HL-60 (cell line): ENCODE results near the gene RPS26.

Experiments used
- GABPA ChIP-seq: IDR thresholded peaks from 2 replicates; pipeline ENCODE4 v1.6.1; 2012; ENCODE audit warnings: low read depth
- POLR2AphosphoS5 ChIP-seq: IDR thresholded peaks from 2 replicates; pipeline ENCODE4 v1.6.1; 2012; ENCODE audit warnings: low read depth
- TF ChIP-seq, protein P1 (sequence below): IDR thresholded peaks from one replicate; pipeline ENCODE4 v1.5.1; 2011; ENCODE audit warnings: low read length, control low read depth, inconsistent platforms; ENCODE audit not compliant: insufficient read depth
- TF ChIP-seq, protein P2 (sequence below): IDR thresholded peaks from 2 replicates; pipeline ENCODE4 v1.6.1; 2012; ENCODE audit warnings: low read depth; ENCODE audit not compliant: insufficient replicate concordance

DNA sequence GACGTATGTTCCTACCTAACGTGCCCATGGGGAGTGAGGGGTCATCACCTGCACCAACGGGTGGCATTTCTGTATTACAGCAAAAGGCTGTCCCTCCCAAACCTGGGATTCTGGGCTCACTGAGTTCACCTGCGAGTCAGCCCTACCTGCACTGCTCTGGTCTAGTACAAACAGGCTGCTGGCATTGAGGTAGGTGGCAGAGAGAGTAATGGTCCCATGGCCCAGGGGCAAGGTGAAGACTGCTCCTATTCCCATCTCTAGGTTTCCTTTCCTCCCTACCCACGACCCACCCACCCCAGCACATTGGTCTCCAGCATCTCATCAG lies 44.2 kb upstream of the RPS26 start:
- TF ChIP-seq, protein P1, sequence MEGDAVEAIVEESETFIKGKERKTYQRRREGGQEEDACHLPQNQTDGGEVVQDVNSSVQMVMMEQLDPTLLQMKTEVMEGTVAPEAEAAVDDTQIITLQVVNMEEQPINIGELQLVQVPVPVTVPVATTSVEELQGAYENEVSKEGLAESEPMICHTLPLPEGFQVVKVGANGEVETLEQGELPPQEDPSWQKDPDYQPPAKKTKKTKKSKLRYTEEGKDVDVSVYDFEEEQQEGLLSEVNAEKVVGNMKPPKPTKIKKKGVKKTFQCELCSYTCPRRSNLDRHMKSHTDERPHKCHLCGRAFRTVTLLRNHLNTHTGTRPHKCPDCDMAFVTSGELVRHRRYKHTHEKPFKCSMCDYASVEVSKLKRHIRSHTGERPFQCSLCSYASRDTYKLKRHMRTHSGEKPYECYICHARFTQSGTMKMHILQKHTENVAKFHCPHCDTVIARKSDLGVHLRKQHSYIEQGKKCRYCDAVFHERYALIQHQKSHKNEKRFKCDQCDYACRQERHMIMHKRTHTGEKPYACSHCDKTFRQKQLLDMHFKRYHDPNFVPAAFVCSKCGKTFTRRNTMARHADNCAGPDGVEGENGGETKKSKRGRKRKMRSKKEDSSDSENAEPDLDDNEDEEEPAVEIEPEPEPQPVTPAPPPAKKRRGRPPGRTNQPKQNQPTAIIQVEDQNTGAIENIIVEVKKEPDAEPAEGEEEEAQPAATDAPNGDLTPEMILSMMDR, result no peak
- TF ChIP-seq, protein P2, sequence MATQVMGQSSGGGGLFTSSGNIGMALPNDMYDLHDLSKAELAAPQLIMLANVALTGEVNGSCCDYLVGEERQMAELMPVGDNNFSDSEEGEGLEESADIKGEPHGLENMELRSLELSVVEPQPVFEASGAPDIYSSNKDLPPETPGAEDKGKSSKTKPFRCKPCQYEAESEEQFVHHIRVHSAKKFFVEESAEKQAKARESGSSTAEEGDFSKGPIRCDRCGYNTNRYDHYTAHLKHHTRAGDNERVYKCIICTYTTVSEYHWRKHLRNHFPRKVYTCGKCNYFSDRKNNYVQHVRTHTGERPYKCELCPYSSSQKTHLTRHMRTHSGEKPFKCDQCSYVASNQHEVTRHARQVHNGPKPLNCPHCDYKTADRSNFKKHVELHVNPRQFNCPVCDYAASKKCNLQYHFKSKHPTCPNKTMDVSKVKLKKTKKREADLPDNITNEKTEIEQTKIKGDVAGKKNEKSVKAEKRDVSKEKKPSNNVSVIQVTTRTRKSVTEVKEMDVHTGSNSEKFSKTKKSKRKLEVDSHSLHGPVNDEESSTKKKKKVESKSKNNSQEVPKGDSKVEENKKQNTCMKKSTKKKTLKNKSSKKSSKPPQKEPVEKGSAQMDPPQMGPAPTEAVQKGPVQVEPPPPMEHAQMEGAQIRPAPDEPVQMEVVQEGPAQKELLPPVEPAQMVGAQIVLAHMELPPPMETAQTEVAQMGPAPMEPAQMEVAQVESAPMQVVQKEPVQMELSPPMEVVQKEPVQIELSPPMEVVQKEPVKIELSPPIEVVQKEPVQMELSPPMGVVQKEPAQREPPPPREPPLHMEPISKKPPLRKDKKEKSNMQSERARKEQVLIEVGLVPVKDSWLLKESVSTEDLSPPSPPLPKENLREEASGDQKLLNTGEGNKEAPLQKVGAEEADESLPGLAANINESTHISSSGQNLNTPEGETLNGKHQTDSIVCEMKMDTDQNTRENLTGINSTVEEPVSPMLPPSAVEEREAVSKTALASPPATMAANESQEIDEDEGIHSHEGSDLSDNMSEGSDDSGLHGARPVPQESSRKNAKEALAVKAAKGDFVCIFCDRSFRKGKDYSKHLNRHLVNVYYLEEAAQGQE, result no peak
- TF ChIP-seq POLR2AphosphoS5 (no peak), GABPA (no peak)
